Chondrocyte (in vitro differentiated cells): ENCODE data around the gene TBC1D16. TPM values are rescaled to one million over a fixed set of nuclear protein-coding genes. Genes with fewer than 3 reads are reported as not detected.

ENCODE experiments used
- DNase-seq: peaks from one replicate; pipeline ENCODE4 v3.0.0; 2021; ENCODE audit warnings: mixed read lengths, low spot score
- H3K27ac Mint-ChIP-seq: one replicate; pipeline ENCODE4 v1.8.0; 2021; ENCODE audit warnings: mild to moderate bottlenecking, moderate library complexity, mixed read lengths; ENCODE audit not compliant: unreplicated experiment
- H3K27me3 Mint-ChIP-seq: 2 replicates; pipeline ENCODE4 v1.8.0; 2021; ENCODE audit warnings: low read depth, mixed read lengths
- H3K36me3 Mint-ChIP-seq: 2 replicates; pipeline ENCODE4 v1.8.0; 2021; ENCODE audit warnings: low read depth, mixed read lengths
- H3K4me1 Mint-ChIP-seq: 2 replicates; pipeline ENCODE4 v1.8.0; 2021; ENCODE audit warnings: low read depth, mild to moderate bottlenecking, mixed read lengths
- H3K4me3 Mint-ChIP-seq: one replicate; pipeline ENCODE4 v1.8.0; 2021; ENCODE audit warnings: mild to moderate bottlenecking, moderate library complexity, mixed read lengths; ENCODE audit not compliant: unreplicated experiment
- H3K9me3 Mint-ChIP-seq: 2 replicates; pipeline ENCODE4 v1.8.0; 2021; ENCODE audit warnings: low read depth, mixed read lengths
- total RNA-seq: library from RNA; stranded (reverse); gene quantifications from 3 replicates; pipeline ENCODE4 v1.2.1, GENCODE V29; 2021
- TF ChIP-seq, protein P1 (sequence below): fragments of 200-600 bp; sonication (generic); IDR thresholded peaks from 2 replicates; pipeline ENCODE4 v1.5.0; 2021; ENCODE audit warnings: antibody characterized with exemption, mild to moderate bottlenecking, moderate library complexity

TBC1D16 gene
- total RNA-seq, 1 donor from 2014 or later: 51.4 TPM

DNA sequence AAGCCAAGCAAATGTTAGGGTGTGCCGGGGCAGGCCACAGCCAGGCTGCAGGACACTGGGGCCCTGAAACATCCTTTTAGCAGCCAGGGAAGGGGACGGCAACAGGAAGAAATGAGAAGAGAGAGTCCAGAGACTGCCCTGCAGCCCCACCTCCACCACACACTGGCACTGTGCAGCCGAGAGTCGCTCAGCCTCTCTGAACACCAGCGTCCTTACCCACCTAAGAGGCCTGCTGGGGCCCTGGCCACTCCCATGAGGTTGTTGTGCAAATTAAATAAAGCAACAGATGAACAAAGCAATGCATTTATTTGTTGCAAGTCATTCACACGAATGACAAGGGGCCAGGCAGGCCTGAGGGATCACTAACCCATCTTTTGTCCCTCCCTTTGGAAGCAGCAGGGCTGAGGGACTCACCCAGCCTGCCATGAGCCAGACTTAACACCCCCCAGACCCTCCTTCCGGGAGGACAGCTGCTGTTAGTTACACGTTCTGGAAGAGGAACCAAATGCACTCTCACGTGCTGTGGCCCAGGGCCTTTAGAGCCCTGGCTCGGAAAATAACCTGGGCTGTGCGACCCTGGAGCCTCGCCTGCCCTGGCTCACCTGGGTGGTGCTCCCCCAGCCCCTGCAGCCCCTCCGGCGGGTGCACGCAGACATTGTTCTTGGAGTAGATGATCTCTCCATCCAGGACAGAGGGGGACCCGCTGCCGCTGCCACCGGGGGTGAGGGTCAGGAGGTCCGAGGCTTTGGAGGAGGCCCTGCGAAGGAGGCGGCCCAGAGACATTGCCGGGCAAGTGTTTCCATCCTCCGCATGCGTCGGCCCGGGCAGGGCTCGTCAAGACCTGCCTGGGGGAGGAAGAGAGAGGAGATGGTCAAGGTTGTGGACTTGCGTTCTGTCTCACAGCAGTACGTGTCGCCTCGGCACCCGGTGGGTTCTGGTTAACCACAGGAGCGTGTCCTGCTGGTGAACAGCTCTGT is 22.6 kb downstream of the TBC1D16 start:
- H3K27me3 Mint-ChIP-seq: no peaks in the 10 kb centered on the region
- peaks cover 7% of the 10 kb centered on the region for H3K36me3 Mint-ChIP-seq
- no peak overlapping the region for H3K27ac Mint-ChIP-seq

DNA sequence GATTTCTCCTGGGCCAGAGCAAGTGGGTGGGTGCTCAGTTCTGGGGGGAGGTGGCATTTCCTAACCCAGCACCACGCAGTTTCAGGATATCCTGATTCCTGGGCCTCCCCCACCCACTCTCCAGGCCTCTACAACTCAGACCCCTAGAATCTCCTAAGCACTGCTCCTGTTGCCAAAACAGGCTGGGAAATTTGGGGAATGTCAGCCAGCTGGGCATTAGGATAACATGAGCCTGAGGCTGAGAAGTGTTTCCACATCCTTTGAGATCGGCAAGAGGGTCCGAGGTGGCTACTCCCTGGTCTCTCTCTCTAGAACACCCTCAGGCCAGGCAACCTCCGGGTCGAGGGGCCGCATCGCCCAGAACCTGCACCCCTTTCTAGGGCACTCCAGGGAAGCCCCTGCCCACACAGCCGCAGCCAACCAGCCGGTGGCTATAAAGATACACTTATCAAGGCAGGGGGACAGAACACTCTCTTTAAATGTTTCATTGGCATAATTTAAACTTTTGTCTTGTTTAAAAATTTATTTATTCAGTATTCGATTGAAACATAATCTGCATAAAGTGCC is 23.6 kb downstream of the TBC1D16 start:
- Mint-ChIP-seq H3K9me3 (no peaks in the 10 kb centered on the region), H3K36me3 (peaks cover 7% of the 10 kb centered on the region), H3K27me3 (no peaks in the 10 kb centered on the region), H3K27ac (no peak overlapping the region), H3K4me1 (no peaks in the 10 kb centered on the region), H3K4me3 (no peak overlapping the region)
- TF ChIP-seq, protein P1, sequence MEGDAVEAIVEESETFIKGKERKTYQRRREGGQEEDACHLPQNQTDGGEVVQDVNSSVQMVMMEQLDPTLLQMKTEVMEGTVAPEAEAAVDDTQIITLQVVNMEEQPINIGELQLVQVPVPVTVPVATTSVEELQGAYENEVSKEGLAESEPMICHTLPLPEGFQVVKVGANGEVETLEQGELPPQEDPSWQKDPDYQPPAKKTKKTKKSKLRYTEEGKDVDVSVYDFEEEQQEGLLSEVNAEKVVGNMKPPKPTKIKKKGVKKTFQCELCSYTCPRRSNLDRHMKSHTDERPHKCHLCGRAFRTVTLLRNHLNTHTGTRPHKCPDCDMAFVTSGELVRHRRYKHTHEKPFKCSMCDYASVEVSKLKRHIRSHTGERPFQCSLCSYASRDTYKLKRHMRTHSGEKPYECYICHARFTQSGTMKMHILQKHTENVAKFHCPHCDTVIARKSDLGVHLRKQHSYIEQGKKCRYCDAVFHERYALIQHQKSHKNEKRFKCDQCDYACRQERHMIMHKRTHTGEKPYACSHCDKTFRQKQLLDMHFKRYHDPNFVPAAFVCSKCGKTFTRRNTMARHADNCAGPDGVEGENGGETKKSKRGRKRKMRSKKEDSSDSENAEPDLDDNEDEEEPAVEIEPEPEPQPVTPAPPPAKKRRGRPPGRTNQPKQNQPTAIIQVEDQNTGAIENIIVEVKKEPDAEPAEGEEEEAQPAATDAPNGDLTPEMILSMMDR: no peak
- DNase-seq: no peak

More for the DNA sequence above, 22.6 kb downstream of the TBC1D16 start:
- no peak overlapping the region for H3K4me3 Mint-ChIP-seq
- H3K4me1 Mint-ChIP-seq: no peaks in the 10 kb centered on the region
- DNase-seq: no peak
- TF ChIP-seq, protein P1: no peak
- no peaks in the 10 kb centered on the region for H3K9me3 Mint-ChIP-seq

DNA sequence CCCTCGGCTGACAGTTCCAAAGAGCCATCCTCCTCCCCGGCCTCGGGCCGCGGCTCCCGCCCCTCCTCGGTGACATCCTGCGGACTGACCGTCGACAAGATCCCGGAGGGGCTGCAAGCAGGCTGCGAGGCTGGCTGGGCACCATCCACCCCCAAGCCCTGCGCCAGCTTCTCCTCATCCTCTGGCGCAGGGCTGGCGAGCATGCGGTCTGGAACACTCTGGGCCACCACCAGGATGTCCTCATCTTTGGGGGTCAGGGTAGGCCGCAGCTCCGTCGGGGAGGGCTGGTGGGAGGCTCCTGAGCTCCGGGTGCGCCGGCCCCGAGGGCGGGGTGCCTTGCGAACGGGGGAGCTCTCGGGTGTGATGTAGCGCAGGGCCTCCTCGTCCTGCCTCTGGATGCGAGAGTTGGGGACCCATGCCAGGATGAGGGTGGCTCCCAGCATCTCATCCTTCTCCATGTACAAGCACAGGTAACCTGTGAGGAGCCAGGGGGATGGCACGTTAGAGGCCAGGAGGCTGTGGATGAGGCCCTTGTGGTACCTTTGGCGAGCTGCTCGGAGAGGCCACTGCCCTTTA is 25.3 kb downstream of the TBC1D16 start:
- peaks cover 6% of the 10 kb centered on the region for H3K36me3 Mint-ChIP-seq
- H3K27me3 Mint-ChIP-seq: no peaks in the 10 kb centered on the region
- peaks cover 5% of the 10 kb centered on the region for H3K4me1 Mint-ChIP-seq
- DNase-seq: no peak
- TF ChIP-seq, protein P1: no peak
- no peak overlapping the region for H3K27ac Mint-ChIP-seq
- H3K4me3 Mint-ChIP-seq: no peak overlapping the region
- no peaks in the 10 kb centered on the region for H3K9me3 Mint-ChIP-seq

DNA sequence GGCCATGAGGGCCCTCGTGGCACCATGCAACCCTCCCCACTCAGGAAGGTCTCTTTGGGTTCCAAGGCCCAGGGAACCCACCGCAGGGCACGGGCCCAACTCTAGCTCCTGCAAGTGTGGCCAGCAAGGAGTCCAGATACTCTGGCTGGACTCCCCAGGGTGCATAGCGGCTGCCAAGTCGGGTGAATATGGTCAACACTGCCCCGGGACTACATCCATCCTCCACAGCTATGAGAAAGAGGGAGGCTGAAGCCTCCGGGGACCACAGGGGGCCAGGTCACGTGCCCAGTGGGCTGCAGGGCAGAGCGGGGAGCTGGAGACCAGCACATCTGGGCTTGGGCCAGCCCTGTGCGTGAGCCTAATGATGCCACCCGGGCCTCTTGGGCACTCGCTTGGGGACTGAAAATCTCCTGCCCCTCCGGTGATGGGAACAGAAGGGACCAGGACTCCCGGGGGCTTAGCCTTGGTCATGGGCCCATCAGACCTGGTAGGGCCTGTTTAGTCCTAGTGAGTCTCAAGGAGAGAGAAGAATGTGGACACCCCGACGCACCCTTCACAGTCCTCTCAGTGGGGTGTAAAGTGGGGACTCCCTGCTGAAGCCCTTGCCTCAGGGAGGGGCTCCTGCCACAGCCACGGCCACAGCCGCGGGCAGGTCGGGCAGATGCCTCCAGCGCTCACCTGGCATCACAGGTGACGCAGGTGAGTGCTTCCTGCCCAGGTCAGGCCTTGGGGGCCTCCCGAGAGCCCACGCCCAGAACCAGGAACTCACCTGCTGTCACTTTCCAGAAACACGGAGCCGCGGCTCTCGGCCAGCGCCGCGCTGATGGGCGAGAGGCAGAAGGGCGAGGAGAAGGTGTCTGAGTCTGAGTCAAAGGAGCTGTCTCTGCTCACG is 26.0 kb downstream of the TBC1D16 start:
- TF ChIP-seq, protein P1: no peak
- peaks cover 5% of the 10 kb centered on the region for H3K4me1 Mint-ChIP-seq
- no peak overlapping the region for H3K27ac Mint-ChIP-seq
- H3K9me3 Mint-ChIP-seq: no peaks in the 10 kb centered on the region
- DNase-seq: no peak
- H3K4me3 Mint-ChIP-seq: no peak overlapping the region
- peaks cover 3% of the 10 kb centered on the region for H3K36me3 Mint-ChIP-seq
- no peaks in the 10 kb centered on the region for H3K27me3 Mint-ChIP-seq
